ENCODE results near the gene DNAJC21.
A peak's percentile ranks its signal among the peaks of the same experiment; 100 is the strongest.
"Not testable (repeated sequence)": the region's sequence is repeated elsewhere in the genome, so short reads cannot be mapped to it uniquely, and the experiment has no call there.

The DNAJC21 gene

GRCh38 chr5:34923694-34924461 is 5.5 kb upstream of the DNAJC21 start:
- no peak for DNase-seq (ENCODE audit: low read depth)

DNA sequence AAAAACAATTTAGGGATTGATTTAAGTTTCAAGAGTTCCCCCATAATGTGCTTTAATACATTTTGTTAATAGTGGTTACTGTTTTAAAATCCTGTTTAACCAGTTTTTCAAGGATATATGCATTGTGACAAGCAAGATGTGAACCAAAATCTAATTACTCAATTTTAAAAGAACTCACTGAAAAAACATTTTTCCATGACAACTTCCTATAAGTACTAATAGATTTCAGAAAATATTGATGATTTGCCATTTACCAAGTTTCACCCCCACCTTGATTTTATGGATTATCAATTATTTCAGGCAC is 4.9 kb upstream of the DNAJC21 start:
- DNase-seq (ENCODE audit: low read depth), result no peak

DNA sequence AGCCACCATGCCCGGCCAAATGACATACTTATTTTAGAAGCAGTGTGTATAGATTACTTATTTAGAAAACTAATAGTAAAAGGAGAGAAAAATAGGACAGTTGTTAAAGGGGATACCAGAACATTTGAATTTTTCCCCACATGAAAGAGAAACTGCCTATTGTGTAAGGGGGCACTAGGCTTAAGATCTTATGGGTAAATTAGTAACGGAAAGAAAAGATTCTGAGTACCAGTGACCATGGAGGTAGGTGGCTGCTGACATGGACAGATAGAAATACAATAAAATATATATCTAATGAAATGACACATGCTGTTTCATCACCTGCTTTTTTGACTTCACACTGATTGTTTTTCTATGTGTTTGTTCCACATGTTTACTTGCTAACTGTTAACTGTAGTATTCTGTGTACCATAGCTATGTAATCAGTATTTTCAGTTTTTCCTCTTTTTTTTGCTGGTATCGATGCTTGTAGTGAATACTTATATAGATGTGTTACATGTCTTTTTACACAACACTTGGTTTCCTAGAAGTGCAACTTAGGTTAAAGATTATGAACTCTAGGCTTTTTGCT is 3.0 kb upstream of the DNAJC21 start:
- DNase-seq (ENCODE audit: low read depth), result no peak

- no peak for DNase-seq (ENCODE audit: low read depth)
These were observed 1.6 kb upstream of the DNAJC21 start for GRCh38 chr5:34927785-34928184.

- no peak for DNase-seq (ENCODE audit: low read depth)
These were observed 1.1 kb upstream of the DNAJC21 start for GRCh38 chr5:34928267-34928666.

DNA sequence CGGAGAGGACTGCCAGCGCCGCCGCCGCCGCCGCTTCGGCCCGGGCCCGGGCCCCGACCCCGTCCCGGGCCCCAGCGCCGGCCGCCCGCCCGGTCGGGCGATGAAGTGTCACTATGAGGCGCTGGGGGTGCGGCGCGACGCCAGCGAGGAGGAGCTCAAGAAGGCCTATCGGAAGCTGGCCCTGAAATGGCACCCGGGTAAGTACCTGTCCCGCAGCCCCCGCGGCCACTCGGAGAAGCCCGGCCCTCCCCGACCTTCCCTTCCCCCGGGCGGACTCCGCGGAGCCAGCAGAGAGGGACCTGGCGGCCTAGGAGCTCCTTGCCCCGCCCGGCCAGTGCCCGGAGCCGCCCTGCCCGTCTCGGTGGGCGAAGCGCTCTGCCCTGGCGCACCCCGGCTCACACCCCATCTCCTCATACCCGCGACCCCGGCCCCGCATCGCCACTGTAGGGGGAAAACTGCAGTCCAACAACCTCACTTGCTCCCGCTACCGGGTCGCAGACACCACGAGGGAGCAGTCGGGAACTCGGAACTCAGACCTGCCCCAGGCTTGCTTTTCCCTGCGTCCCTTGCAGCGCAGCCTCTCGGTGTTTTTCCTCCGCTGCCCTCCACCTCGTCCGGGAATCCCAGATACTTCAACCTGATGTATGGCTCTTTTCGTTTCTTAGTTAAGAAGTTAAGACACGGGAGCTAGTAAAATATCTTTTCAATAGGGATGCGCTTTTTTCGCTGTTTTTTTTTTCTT is 532 bp downstream of the DNAJC21 start:
- DNase-seq (ENCODE audit: low read depth), result peak; percentile 74

- DNase-seq (ENCODE audit: low read depth), result no peak
These were observed 1.1 kb downstream of the DNAJC21 start for GRCh38 chr5:34930462-34930844.

DNA sequence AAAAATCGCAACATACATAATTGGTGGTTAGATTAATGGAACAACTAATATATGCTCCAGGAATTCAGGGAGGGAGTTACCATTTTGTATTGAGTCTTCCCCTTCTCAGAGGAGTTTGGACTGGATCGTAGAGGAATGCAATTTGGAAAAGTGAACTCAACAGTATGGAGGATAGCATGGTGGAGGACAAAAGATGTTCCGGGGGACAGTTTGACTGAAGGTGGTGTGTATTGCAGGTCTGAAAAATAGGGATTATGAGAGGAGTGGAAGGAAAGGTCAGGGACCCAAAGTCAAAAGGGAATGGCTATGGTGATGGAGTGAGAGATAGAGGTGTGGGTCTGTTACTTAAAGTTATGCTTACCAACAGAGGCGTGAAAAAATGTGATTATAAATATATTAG is 1.5 kb downstream of the DNAJC21 start:
- DNase-seq (ENCODE audit: low read depth), result no peak

GRCh38 chr5:34932947-34933346 is 3.6 kb downstream of the DNAJC21 start:
- DNase-seq (ENCODE audit: low read depth), result no peak

- DNase-seq (ENCODE audit: low read depth), result no peak
These were observed 12.6 kb downstream of the DNAJC21 start for GRCh38 chr5:34941936-34942335.

- no peak for DNase-seq (ENCODE audit: low read depth)
These were observed 14.7 kb downstream of the DNAJC21 start for GRCh38 chr5:34944044-34944443.

- DNase-seq (ENCODE audit: low read depth), result no peak
These were observed 15.2 kb downstream of the DNAJC21 start for GRCh38 chr5:34944460-34945047.

- DNase-seq (ENCODE audit: low read depth), result no peak
These were observed 28.0 kb downstream of the DNAJC21 start for GRCh38 chr5:34957321-34957720.

DNA sequence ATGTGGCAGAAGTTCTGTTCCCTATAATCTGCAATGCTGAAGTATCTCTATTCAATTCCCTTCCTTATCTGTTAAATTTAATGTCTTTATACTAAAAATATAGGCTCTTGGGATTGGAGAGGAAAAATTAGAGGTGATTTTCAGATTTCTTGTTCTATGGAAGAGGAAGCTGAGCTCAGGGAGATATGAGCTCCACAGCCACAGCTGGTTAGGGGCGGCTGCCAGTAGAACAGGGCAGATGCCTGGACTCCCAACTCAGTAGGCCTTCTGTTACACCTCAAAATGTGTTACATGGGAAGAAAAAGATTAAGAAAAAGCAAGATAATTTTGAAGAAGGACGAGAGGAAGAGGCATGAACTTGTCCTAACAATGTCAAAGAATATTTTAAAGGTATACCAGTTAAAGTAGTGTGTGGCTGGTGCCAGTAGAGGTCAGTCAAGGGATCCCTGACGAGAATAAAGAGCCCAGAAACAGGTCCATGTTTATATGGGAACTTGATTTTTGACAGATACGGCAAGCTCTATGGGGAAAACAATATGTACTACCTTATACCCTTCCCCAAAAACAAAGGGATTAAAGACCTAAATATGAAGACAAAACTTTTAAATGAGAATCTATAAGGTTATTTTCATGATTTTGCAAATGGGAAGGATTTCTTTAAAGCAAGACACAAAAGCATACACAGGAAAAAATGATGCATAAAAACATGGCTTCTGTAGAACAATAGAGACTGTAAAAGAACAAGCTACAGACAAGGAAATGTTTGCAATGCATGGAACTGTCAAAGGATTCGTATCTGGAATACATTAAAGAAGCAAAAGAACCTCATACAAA is 28.7 kb downstream of the DNAJC21 start:
- DNase-seq (ENCODE audit: low read depth), result no peak

GRCh38 chr5:34959323-34959722 is 30.0 kb downstream of the DNAJC21 start:
- DNase-seq (ENCODE audit: low read depth), result no peak

GRCh38 chr5:34967540-34967939 is 38.2 kb downstream of the DNAJC21 start:
- DNase-seq (ENCODE audit: low read depth), result no peak

GRCh38 chr5:34968258-34968657 is 38.9 kb downstream of the DNAJC21 start:
- DNase-seq (ENCODE audit: low read depth), result no peak

DNA sequence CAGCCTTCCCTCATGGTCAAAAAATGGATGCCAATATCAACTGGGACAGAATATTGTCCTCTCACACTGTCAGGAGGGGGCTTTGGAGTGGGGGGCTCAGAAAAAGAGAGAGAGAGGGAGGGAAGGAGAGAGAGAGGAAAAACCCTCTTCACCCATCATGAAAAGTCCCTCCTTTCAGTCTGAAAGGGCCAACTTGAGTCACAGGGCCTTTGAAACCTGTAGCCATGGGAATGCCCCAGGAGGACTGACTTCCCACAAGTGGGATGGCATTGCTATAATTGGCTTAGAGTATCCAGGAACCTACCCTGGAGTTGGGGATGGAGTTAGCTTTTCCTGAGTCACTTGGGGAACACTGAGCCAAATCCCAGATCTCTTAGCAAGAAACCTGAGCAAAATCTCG is 41.2 kb downstream of the DNAJC21 start:
- DNase-seq (ENCODE audit: low read depth), result no peak

GRCh38 chr5:34971655-34972054 is 42.3 kb downstream of the DNAJC21 start:
- not testable (repeated sequence) for DNase-seq (ENCODE audit: low read depth)

- DNase-seq (ENCODE audit: low read depth), result no peak
These were observed 47.0 kb downstream of the DNAJC21 start for GRCh38 chr5:34976347-34976746.

- no peak for DNase-seq (ENCODE audit: low read depth)
These were observed 48.7 kb downstream of the DNAJC21 start for GRCh38 chr5:34977934-34978613.

DNA sequence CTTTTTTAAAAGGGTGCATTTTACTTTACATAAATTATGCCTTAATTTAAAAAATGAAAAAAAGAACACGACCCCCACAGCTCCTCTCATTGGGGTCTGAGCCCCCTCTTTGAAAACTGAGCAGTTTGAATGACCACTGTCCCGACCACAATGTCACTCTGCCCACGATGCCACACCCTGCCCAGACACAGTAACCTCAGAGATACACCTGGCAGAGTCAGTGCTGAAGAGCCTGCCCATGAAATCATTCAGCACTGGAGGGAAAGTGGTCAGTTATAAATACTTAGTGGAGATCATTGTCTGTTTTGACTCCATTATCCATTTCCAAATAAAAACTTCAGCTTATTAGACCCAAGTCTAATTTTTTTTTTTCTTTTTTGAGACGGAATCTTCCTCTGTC is 49.3 kb downstream of the DNAJC21 start:
- DNase-seq (ENCODE audit: low read depth), result no peak
